AG09309 (cell line): ENCODE results near the gene CTSL.

ENCODE experiments used
- DNase-seq: peaks from one replicate; pipeline ENCODE4 v3.0.0-alpha.2; 2010; ENCODE audit warnings: low read depth
- H3K4me3 ChIP-seq: 2 replicates; pipeline ENCODE4 v1.5.1; 2011; ENCODE audit warnings: mild to moderate bottlenecking, low read depth, low read length, moderate library complexity; ENCODE audit not compliant: control insufficient read depth
- CTCF ChIP-seq: IDR thresholded peaks from 2 replicates; pipeline ENCODE4 v1.5.1; 2011; ENCODE audit warnings: mild to moderate bottlenecking, low read depth, low read length, inconsistent platforms; ENCODE audit not compliant: insufficient read depth, control insufficient read depth; ENCODE audit errors: missing control alignments

The CTSL gene

GRCh38 chr9:87765521-87765920 is 39.6 kb downstream of the CTSL start:
- no peak for DNase-seq
- H3K4me3 ChIP-seq = no peak overlapping the region
- TF ChIP-seq CTCF = no peak

- no peak for DNase-seq
- H3K4me3 ChIP-seq = no peak overlapping the region
- TF ChIP-seq CTCF = no peak
These were observed 40.8 kb downstream of the CTSL start for GRCh38 chr9:87766697-87767096.

GRCh38 chr9:87770616-87771315 is 44.8 kb downstream of the CTSL start:
- no peak overlapping the region for H3K4me3 ChIP-seq
- DNase-seq = no peak
- no peak for TF ChIP-seq CTCF

GRCh38 chr9:87771316-87772006 is 45.5 kb downstream of the CTSL start:
- H3K4me3 ChIP-seq = no peak overlapping the region
- no peak for DNase-seq
- no peak for TF ChIP-seq CTCF

GRCh38 chr9:87776481-87777379 is 50.8 kb downstream of the CTSL start:
- H3K4me3 ChIP-seq = no peak overlapping the region
- TF ChIP-seq CTCF = no peak
- no peak for DNase-seq

GRCh38 chr9:87778996-87779395 is 53.1 kb downstream of the CTSL start:
- TF ChIP-seq CTCF = no peak
- no peak for DNase-seq

More at GRCh38 chr9:87778996-87779395, 53.1 kb downstream of the CTSL start:
- H3K4me3 ChIP-seq = no peak overlapping the region
